ENCODE data around the gene ARSB. TPM values are rescaled to one million over a fixed set of nuclear protein-coding genes. Genes with fewer than 3 reads are reported as not detected.

ARSB gene
- total RNA-seq, 1 donor from 2014 or later, result 16.7 TPM

- TF ChIP-seq, protein P1, sequence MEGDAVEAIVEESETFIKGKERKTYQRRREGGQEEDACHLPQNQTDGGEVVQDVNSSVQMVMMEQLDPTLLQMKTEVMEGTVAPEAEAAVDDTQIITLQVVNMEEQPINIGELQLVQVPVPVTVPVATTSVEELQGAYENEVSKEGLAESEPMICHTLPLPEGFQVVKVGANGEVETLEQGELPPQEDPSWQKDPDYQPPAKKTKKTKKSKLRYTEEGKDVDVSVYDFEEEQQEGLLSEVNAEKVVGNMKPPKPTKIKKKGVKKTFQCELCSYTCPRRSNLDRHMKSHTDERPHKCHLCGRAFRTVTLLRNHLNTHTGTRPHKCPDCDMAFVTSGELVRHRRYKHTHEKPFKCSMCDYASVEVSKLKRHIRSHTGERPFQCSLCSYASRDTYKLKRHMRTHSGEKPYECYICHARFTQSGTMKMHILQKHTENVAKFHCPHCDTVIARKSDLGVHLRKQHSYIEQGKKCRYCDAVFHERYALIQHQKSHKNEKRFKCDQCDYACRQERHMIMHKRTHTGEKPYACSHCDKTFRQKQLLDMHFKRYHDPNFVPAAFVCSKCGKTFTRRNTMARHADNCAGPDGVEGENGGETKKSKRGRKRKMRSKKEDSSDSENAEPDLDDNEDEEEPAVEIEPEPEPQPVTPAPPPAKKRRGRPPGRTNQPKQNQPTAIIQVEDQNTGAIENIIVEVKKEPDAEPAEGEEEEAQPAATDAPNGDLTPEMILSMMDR (conservative IDR thresholded peaks at IDR 0.05; ENCODE audit: low read depth, low read length), result no peak
- no peak for DNase-seq (ENCODE audit: low read depth)
These were observed 190.4 kb downstream of the ARSB start for GRCh38 chr5:78794693-78795215.

GRCh38 chr5:78793907-78794662 lies 191.0 kb downstream of the ARSB start:
- no peak overlapping the region for H3K4me3 ChIP-seq (ENCODE audit: low read depth, low read length)
- no peak for DNase-seq (ENCODE audit: low read depth)
- TF ChIP-seq, protein P1 (conservative IDR thresholded peaks at IDR 0.05; ENCODE audit: low read depth, low read length), result no peak

More at GRCh38 chr5:78794693-78795215, 190.4 kb downstream of the ARSB start:
- no peak overlapping the region for H3K4me3 ChIP-seq (ENCODE audit: low read depth, low read length)

DNA sequence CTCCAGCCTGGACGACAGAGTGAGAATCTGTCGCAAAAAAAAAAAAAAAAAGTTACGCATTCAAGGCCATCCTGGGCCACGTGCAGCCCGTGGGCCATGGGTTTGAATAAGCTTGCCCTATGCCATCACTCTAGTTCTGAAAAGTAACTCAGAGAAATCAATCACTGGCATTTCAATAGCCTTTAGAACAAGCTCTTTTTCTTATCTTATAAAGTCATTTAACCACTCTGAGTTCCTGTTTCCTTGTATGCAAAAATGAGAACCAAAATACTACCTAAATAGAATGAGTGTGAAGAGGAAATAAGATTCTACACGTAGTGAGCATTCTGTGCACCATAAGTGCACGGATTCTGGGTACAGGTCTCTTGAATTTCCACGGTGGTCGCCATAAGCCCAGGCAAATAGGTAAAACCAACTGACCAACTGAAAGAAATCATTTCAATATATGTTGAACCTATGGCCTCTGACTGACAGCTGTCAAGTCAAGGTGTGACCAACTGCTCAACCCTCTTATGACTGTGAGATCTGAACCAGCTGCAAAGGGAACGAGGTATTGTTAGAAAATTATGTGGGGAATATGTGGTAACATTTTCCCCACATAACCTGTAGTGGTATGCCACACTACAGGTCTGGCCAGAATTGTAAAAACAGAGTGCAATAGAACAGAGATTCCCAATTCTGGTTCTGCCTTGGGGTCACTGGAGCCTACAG lies 192.6 kb downstream of the ARSB start:
- H3K4me3 ChIP-seq (ENCODE audit: low read depth, low read length), result no peak overlapping the region
- TF ChIP-seq, protein P1 (conservative IDR thresholded peaks at IDR 0.05; ENCODE audit: low read depth, low read length), result no peak
- no peak for DNase-seq (ENCODE audit: low read depth)

- TF ChIP-seq, protein P1 (conservative IDR thresholded peaks at IDR 0.05; ENCODE audit: low read depth, low read length), result no peak
- no peak for DNase-seq (ENCODE audit: low read depth)
- H3K4me3 ChIP-seq (ENCODE audit: low read depth, low read length), result no peak overlapping the region
These were observed 193.5 kb downstream of the ARSB start for GRCh38 chr5:78791501-78792100.

- no peak overlapping the region for H3K4me3 ChIP-seq (ENCODE audit: low read depth, low read length)
- no peak for DNase-seq (ENCODE audit: low read depth)
- TF ChIP-seq, protein P1 (conservative IDR thresholded peaks at IDR 0.05; ENCODE audit: low read depth, low read length), result no peak
These were observed 197.3 kb downstream of the ARSB start for GRCh38 chr5:78787783-78788182.

DNA sequence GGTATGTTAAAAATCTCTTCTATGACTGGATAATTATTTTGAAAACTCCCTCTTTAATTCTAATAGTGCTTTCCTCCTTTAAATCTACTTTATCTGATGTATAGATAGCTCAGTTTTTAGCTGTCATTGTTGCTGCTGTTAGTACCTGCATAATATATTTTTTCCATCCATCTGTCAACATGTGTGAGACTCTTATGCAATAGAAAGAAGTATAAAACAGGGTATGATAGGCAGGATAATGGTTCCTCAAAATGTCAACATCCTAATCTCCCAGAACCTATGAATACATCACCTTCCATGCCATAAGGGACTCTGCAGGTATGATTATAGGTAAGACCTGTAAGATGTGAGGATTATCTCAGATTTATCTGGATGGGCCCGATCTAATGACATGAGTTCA lies 199.7 kb downstream of the ARSB start:
- TF ChIP-seq, protein P1 (conservative IDR thresholded peaks at IDR 0.05; ENCODE audit: low read depth, low read length), result no peak
- no peak overlapping the region for H3K4me3 ChIP-seq (ENCODE audit: low read depth, low read length)
- DNase-seq (ENCODE audit: low read depth), result no peak

Data from epithelial cell of proximal tubule (primary cell).